ENCODE data around the gene CIT.

CIT gene

GRCh38 chr12:119727600-119728443, 149.3 kb downstream of the CIT start:
- no peak overlapping the region for H3K27ac ChIP-seq
- TF ChIP-seq ZFX (IDR thresholded peaks at IDR 0.05; ENCODE audit: borderline replicate concordance): no peak
- TF ChIP-seq CTCF (IDR thresholded peaks at IDR 0.05): no peak

GRCh38 chr12:119725523-119725922, 151.6 kb downstream of the CIT start:
- H3K27ac ChIP-seq: no peak overlapping the region
- no peak for TF ChIP-seq ZFX (IDR thresholded peaks at IDR 0.05; ENCODE audit: borderline replicate concordance)
- no peak for TF ChIP-seq CTCF (IDR thresholded peaks at IDR 0.05)

- H3K27ac ChIP-seq: no peak overlapping the region
- no peak for TF ChIP-seq ZFX (IDR thresholded peaks at IDR 0.05; ENCODE audit: borderline replicate concordance)
These were observed 155.8 kb downstream of the CIT start for GRCh38 chr12:119721306-119721705.

GRCh38 chr12:119720349-119720748, 156.8 kb downstream of the CIT start:
- no peak overlapping the region for H3K27ac ChIP-seq
- TF ChIP-seq CTCF (IDR thresholded peaks at IDR 0.05) (no peak), ZFX (IDR thresholded peaks at IDR 0.05; ENCODE audit: borderline replicate concordance) (no peak)

GRCh38 chr12:119718141-119718540, 159.0 kb downstream of the CIT start:
- TF ChIP-seq ZFX (IDR thresholded peaks at IDR 0.05; ENCODE audit: borderline replicate concordance) (no peak), CTCF (IDR thresholded peaks at IDR 0.05) (no peak)
- H3K27ac ChIP-seq: peak overlapping the region; percentile 85; the same call in 1 of the 2 replicates

- TF ChIP-seq CTCF (IDR thresholded peaks at IDR 0.05) (no peak), ZFX (IDR thresholded peaks at IDR 0.05; ENCODE audit: borderline replicate concordance) (no peak)
- peak overlapping the region; percentile 85 for H3K27ac ChIP-seq
These were observed 161.9 kb downstream of the CIT start for GRCh38 chr12:119715268-119715620.

- TF ChIP-seq CTCF (IDR thresholded peaks at IDR 0.05) (no peak), ZFX (IDR thresholded peaks at IDR 0.05; ENCODE audit: borderline replicate concordance) (no peak)
- no peak overlapping the region; the same call in 1 of the 2 replicates for H3K27ac ChIP-seq
These were observed 162.4 kb downstream of the CIT start for GRCh38 chr12:119714614-119715267.

All from 22Rv1 (cell line).